ENCODE data around the gene TRIM33. TPM values are rescaled to one million over a fixed set of nuclear protein-coding genes. Genes with fewer than 3 reads are reported as not detected.

TRIM33 gene
- total RNA-seq, 4 donors from 2014 or later = 17.1 to 33.0 (median 25.3) TPM

- Histone ChIP-seq H3K9me3 (no peaks in the 10 kb centered on the region), H3K27ac (no peak overlapping the region), H3K4me3 (no peak overlapping the region), H3K4me1 (peaks cover 3 to 6% of the 10 kb centered on the region in 2 donors), H3K27me3 (no peaks in the 10 kb centered on the region), H3K36me3 (peaks cover 0 to 9% of the 10 kb centered on the region in 2 donors)
- intact Hi-C loops (cut with DNase I; ENCODE audit: low total_unique reads) = no loop called here
- TF ChIP-seq CTCF (IDR thresholded peaks at IDR 0.05 in 4 of 5, conservative IDR thresholded peaks at IDR 0.05 in 1 of 5) (no peak), POLR2A (IDR thresholded peaks at IDR 0.05) (no peak)
- ATAC-seq (no peak), DNase-seq (no peak)
- in situ Hi-C loops (cut with MboI; ENCODE audit: low sequenced_read_pairs in 4 of 4) = no loop called here
Measured at GRCh38 chr1:114457675-114458236, 53.2 kb downstream of the TRIM33 start.

DNA sequence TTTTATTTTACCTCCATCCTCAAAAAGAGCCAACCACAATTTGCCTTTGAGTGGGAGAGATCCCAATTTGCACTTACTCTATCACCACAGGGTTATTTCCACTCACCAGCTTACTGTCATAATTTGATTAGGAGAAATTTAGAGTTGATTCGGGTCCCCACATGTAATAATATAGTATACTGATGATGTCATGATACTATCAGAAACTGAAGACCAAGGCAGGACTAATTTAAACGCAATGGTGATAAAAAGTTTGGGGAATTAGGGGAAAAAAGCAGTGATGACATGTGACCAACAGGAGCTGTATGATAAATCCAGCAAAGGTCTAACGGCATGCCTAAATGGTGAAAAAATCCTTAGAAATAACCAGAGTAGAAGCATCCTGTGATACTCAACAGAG, 54.4 kb downstream of the TRIM33 start:
- Histone ChIP-seq H3K36me3 (peaks cover 0 to 9% of the 10 kb centered on the region in 2 donors), H3K9me3 (no peaks in the 10 kb centered on the region), H3K4me1 (no peaks in the 10 kb centered on the region), H3K27ac (no peak overlapping the region), H3K27me3 (no peaks in the 10 kb centered on the region), H3K4me3 (no peak overlapping the region)
- no peak for TF ChIP-seq CTCF (IDR thresholded peaks at IDR 0.05 in 4 of 5, conservative IDR thresholded peaks at IDR 0.05 in 1 of 5)
- TF ChIP-seq POLR2A (IDR thresholded peaks at IDR 0.05) = no peak
- ATAC-seq = no peak
- DNase-seq = no peak
- in situ Hi-C loops (cut with MboI; ENCODE audit: low sequenced_read_pairs in 4 of 4) (no loop called here), intact Hi-C loops (cut with DNase I; ENCODE audit: low total_unique reads) (no loop called here)

DNA sequence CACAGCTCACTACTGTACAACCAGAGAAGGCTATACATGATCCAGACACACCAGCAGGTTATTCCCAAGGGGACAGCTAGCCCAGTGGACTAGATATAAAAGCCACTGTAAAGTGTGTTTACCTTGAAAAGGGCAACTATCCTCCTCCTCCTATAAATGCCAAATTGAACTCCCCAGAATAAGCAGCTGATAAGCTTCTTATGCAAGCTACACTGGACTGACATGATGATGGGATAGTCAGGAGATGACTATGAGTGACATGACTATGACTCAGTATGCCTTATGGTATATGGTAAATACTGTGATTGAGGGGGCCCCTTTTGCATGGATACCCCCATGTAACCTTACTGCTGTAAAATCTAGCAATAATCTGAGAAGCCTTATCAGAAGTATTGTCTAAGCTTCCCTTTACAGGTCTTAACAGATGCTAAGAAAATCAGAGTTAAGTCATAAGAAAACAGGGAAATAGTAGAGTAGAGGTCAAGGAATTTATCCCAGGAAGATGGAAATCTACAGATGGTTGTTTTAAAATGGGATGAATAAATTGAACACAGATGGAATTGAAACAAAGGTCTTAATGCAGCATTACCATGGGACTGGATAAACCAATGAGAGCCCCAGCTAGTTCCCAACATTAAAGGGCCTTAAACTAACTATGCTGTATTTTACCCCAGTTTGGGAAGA, 55.8 kb downstream of the TRIM33 start:
- Histone ChIP-seq H3K4me3 (no peak overlapping the region), H3K36me3 (peaks cover 0 to 9% of the 10 kb centered on the region in 2 donors), H3K27me3 (no peaks in the 10 kb centered on the region), H3K27ac (no peak overlapping the region), H3K9me3 (no peaks in the 10 kb centered on the region), H3K4me1 (no peaks in the 10 kb centered on the region)
- intact Hi-C loops (cut with DNase I; ENCODE audit: low total_unique reads) = no loop called here
- ATAC-seq (no peak), DNase-seq (no peak)
- no peak for TF ChIP-seq CTCF (IDR thresholded peaks at IDR 0.05 in 4 of 5, conservative IDR thresholded peaks at IDR 0.05 in 1 of 5)
- no peak for TF ChIP-seq POLR2A (IDR thresholded peaks at IDR 0.05)
- in situ Hi-C loops (cut with MboI; ENCODE audit: low sequenced_read_pairs in 4 of 4) = no loop called here

- Histone ChIP-seq H3K4me1 (no peaks in the 10 kb centered on the region), H3K4me3 (no peak overlapping the region), H3K9me3 (no peaks in the 10 kb centered on the region), H3K27ac (no peak overlapping the region), H3K27me3 (no peaks in the 10 kb centered on the region), H3K36me3 (peaks cover 0 to 9% of the 10 kb centered on the region in 2 donors)
- DNase-seq = no peak
- in situ Hi-C loops (cut with MboI; ENCODE audit: low sequenced_read_pairs in 4 of 4) = no loop called here
- no peak for TF ChIP-seq POLR2A (IDR thresholded peaks at IDR 0.05)
- no peak for TF ChIP-seq CTCF (IDR thresholded peaks at IDR 0.05 in 4 of 5, conservative IDR thresholded peaks at IDR 0.05 in 1 of 5)
- intact Hi-C loops (cut with DNase I; ENCODE audit: low total_unique reads) = no loop called here
- ATAC-seq = no peak
Measured at GRCh38 chr1:114454539-114454938, 56.5 kb downstream of the TRIM33 start.
